SK-N-SH treated with all-trans-retinoic acid at 6 μM for 48 hours (cell line): ENCODE results near the gene RASA3.

Source experiments
- ISL1 ChIP-seq: fragments of 250-450 bp; sonication (Bioruptor Pico); IDR thresholded peaks from 2 replicates; pipeline ENCODE4 v2.1.2; 2022; ENCODE audit warnings: mild to moderate bottlenecking, moderate library complexity
- PPARA ChIP-seq: fragments of 250-450 bp; sonication (Bioruptor Pico); IDR thresholded peaks from 2 replicates; pipeline ENCODE4 v1.5.0; 2020; ENCODE audit warnings: mild to moderate bottlenecking, borderline replicate concordance
- ZFP3 ChIP-seq: fragments of 250-450 bp; sonication (Bioruptor Pico); IDR thresholded peaks from 2 replicates; pipeline ENCODE4 v1.5.0; 2020; ENCODE audit warnings: mild to moderate bottlenecking, moderate library complexity
- ZNF565 ChIP-seq: fragments of 450-650 bp; formaldehyde crosslinking; conservative IDR thresholded peaks from 2 replicates; pipeline ENCODE4 v1.5.0; 2020; ENCODE audit warnings: low read depth, mild to moderate bottlenecking, moderate library complexity
- ZNF8 ChIP-seq: fragments of 450-650 bp; formaldehyde crosslinking; IDR thresholded peaks from 2 replicates; pipeline ENCODE4 v1.5.0; 2020; ENCODE audit warnings: mild to moderate bottlenecking, moderate library complexity
- TF ChIP-seq, protein P1 (sequence below): fragments of 250-450 bp; sonication (Bioruptor Pico); IDR thresholded peaks from 2 replicates; pipeline ENCODE4 v1.5.1; 2021; ENCODE audit warnings: mild to moderate bottlenecking, moderate library complexity

- TF ChIP-seq, protein P1, sequence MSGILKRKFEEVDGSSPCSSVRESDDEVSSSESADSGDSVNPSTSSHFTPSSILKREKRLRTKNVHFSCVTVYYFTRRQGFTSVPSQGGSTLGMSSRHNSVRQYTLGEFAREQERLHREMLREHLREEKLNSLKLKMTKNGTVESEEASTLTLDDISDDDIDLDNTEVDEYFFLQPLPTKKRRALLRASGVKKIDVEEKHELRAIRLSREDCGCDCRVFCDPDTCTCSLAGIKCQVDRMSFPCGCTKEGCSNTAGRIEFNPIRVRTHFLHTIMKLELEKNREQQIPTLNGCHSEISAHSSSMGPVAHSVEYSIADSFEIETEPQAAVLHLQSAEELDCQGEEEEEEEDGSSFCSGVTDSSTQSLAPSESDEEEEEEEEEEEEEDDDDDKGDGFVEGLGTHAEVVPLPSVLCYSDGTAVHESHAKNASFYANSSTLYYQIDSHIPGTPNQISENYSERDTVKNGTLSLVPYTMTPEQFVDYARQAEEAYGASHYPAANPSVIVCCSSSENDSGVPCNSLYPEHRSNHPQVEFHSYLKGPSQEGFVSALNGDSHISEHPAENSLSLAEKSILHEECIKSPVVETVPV, result no peak
- TF ChIP-seq ZNF565 (CRISPR knock-in tag) (no peak), ISL1 (no peak), ZNF8 (CRISPR knock-in tag) (no peak), ZFP3 (CRISPR knock-in tag) (no peak), PPARA (CRISPR knock-in tag) (no peak)
Observed at GRCh38 chr13:113975416-113975815, 157.0 kb downstream of the RASA3 start.
